ENCODE data around the gene ACVR2A.

- TF ChIP-seq, protein P1, sequence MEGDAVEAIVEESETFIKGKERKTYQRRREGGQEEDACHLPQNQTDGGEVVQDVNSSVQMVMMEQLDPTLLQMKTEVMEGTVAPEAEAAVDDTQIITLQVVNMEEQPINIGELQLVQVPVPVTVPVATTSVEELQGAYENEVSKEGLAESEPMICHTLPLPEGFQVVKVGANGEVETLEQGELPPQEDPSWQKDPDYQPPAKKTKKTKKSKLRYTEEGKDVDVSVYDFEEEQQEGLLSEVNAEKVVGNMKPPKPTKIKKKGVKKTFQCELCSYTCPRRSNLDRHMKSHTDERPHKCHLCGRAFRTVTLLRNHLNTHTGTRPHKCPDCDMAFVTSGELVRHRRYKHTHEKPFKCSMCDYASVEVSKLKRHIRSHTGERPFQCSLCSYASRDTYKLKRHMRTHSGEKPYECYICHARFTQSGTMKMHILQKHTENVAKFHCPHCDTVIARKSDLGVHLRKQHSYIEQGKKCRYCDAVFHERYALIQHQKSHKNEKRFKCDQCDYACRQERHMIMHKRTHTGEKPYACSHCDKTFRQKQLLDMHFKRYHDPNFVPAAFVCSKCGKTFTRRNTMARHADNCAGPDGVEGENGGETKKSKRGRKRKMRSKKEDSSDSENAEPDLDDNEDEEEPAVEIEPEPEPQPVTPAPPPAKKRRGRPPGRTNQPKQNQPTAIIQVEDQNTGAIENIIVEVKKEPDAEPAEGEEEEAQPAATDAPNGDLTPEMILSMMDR (IDR thresholded peaks at IDR 0.05), result no peak
- TF ChIP-seq, protein P2, sequence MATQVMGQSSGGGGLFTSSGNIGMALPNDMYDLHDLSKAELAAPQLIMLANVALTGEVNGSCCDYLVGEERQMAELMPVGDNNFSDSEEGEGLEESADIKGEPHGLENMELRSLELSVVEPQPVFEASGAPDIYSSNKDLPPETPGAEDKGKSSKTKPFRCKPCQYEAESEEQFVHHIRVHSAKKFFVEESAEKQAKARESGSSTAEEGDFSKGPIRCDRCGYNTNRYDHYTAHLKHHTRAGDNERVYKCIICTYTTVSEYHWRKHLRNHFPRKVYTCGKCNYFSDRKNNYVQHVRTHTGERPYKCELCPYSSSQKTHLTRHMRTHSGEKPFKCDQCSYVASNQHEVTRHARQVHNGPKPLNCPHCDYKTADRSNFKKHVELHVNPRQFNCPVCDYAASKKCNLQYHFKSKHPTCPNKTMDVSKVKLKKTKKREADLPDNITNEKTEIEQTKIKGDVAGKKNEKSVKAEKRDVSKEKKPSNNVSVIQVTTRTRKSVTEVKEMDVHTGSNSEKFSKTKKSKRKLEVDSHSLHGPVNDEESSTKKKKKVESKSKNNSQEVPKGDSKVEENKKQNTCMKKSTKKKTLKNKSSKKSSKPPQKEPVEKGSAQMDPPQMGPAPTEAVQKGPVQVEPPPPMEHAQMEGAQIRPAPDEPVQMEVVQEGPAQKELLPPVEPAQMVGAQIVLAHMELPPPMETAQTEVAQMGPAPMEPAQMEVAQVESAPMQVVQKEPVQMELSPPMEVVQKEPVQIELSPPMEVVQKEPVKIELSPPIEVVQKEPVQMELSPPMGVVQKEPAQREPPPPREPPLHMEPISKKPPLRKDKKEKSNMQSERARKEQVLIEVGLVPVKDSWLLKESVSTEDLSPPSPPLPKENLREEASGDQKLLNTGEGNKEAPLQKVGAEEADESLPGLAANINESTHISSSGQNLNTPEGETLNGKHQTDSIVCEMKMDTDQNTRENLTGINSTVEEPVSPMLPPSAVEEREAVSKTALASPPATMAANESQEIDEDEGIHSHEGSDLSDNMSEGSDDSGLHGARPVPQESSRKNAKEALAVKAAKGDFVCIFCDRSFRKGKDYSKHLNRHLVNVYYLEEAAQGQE (IDR thresholded peaks at IDR 0.05; ENCODE audit: insufficient read depth in 1 of 2, low read depth in 2 of 2, low read length in 1 of 2), result no peak
- TF ChIP-seq POLR2AphosphoS5 (IDR thresholded peaks at IDR 0.05; ENCODE audit: low read depth, low read length) (no peak), TCF7L2 (IDR thresholded peaks at IDR 0.05; ENCODE audit: low read depth, low read length) (no peak), SIN3A (IDR thresholded peaks at IDR 0.05; ENCODE audit: borderline replicate concordance, insufficient read depth, low read depth, low read length) (no peak)
Measured at GRCh38 chr2:147909178-147909577, 64.3 kb downstream of the ACVR2A start.
